Panc1 (cell line): ENCODE measurements around the gene GSS. TPM values are rescaled to one million over a fixed set of nuclear protein-coding genes. Genes with fewer than 3 reads are reported as not detected.

ENCODE experiments used
- ATAC-seq: fragments of 200-7000 bp; cut with Tn5 transposase; 2 replicates; pipeline ENCODE4 v1.9.1; 2020; ENCODE audit warnings: mild to moderate bottlenecking, moderate library complexity
- BruUV-seq: library from RNA; stranded (reverse); fragments of 400-500 nt; replicated peaks from 2 replicates; lab custom pipeline; 2021; lab: Mats Ljungman, UMichigan
- CTCF ChIA-PET: fragments of 300-600 bp; sonication (Branson Sonifier 250); formaldehyde crosslinking; loops from one replicate; lab custom pipeline; 2022; ENCODE audit warnings: antibody characterized with exemption; lab: Charles Lee
- POLR2A ChIA-PET: fragments of 300-600 bp; sonication (Branson Sonifier 250); formaldehyde crosslinking; loops from one replicate; lab custom pipeline; 2022; ENCODE audit warnings: antibody characterized with exemption; lab: Charles Lee
- DNase-seq: peaks from one replicate; pipeline ENCODE4 v3.0.0-alpha.2; 2010; ENCODE audit warnings: low read depth, low spot score
- H3K27ac ChIP-seq: 2 replicates; pipeline ENCODE4 v1.5.1; 2011; ENCODE audit warnings: mild to moderate bottlenecking, low read length, inconsistent platforms
- H3K27me3 ChIP-seq: fragments of 200-500 bp; sonication (Bioruptor generic); 2 replicates; pipeline ENCODE4 v1.6.0; 2014; ENCODE audit warnings: low read length, inconsistent platforms; ENCODE audit not compliant: control insufficient read depth, insufficient read depth
- H3K36me3 ChIP-seq: fragments of 200-500 bp; sonication (Bioruptor generic); 2 replicates; pipeline ENCODE4 v1.5.1; 2014; ENCODE audit warnings: inconsistent platforms, mild to moderate bottlenecking, low read length, moderate library complexity; ENCODE audit not compliant: control insufficient read depth, insufficient read depth
- H3K4me1 ChIP-seq: 2 replicates; pipeline ENCODE4 v1.5.1; 2011; ENCODE audit warnings: inconsistent platforms, mild to moderate bottlenecking, low read length, moderate library complexity; ENCODE audit not compliant: control insufficient read depth, insufficient read depth
- H3K4me3 ChIP-seq, 2 experiments: 2 replicates each; pipeline ENCODE4 v1.5.1; 2011 to 2012; ENCODE audit warnings: low read depth in 2 of 2, low read length in 2 of 2, mild to moderate bottlenecking in 2 of 2, inconsistent platforms in 1 of 2, moderate library complexity in 1 of 2
- H3K9me3 ChIP-seq: fragments of 200-500 bp; sonication (Bioruptor generic); 2 replicates; pipeline ENCODE4 v1.5.1; 2014; ENCODE audit warnings: low read depth, mild to moderate bottlenecking, inconsistent platforms, low read length, moderate library complexity; ENCODE audit not compliant: control insufficient read depth, insufficient read depth
- POLR2AphosphoS5 ChIP-seq: IDR thresholded peaks from 2 replicates; pipeline ENCODE4 v1.6.1; 2012; ENCODE audit warnings: mild to moderate bottlenecking, low read depth, low read length, moderate library complexity
- SIN3A ChIP-seq: IDR thresholded peaks from 2 replicates; pipeline ENCODE4 v1.6.1; 2012; ENCODE audit warnings: low read depth, mild to moderate bottlenecking, low read length, moderate library complexity, borderline replicate concordance; ENCODE audit not compliant: insufficient read depth
- TCF7L2 ChIP-seq: IDR thresholded peaks from 2 replicates; pipeline ENCODE4 v1.6.1; 2011; ENCODE audit warnings: mild to moderate bottlenecking, low read depth, low read length, inconsistent platforms
- in situ Hi-C: cut with HindIII; loops from 2 replicates; pipeline ENCODE4 v1.10.0; 2016; ENCODE audit warnings: low sequenced_read_pairs, low pct_unique_long_range_greater_than_20kb
- intact Hi-C: fragments of 100-400 bp; cut with micrococcal nuclease; formaldehyde crosslinking; loops from one replicate; pipeline ENCODE4 v1.10.0; 2022; ENCODE audit not compliant: unreplicated experiment
- total RNA-seq: library from RNA; stranded (reverse); gene quantifications from one replicate; pipeline ENCODE4 v1.2.1, GENCODE V29; 2021; ENCODE audit not compliant: unreplicated experiment
- TF ChIP-seq, protein P1 (sequence below): fragments of 450-650 bp; IDR thresholded peaks from 2 replicates; pipeline ENCODE4 v1.5.1; 2017; ENCODE audit warnings: mild to moderate bottlenecking
- TF ChIP-seq, protein P2 (sequence below), 2 experiments: IDR thresholded peaks; 2 replicates each; pipeline ENCODE4 v1.6.1; 2011 to 2012; ENCODE audit warnings: low read depth in 2 of 2, control low read depth in 1 of 2, low read length in 1 of 2, mild to moderate bottlenecking in 1 of 2, moderate library complexity in 1 of 2; ENCODE audit not compliant: insufficient read depth in 1 of 2

Gene GSS
- total RNA-seq, 1 experiment from 2014 or later = 64.8 TPM

- no TSS peak for BruUV-seq
- CTCF ChIA-PET = no interaction called here
These were observed 71.3 kb downstream of the GSS start for GRCh38 chr20:34884260-34884659.

GRCh38 chr20:34883809-34884208 is 71.8 kb downstream of the GSS start:
- no peaks in the 10 kb centered on the region for H3K27me3 ChIP-seq
- POLR2A ChIA-PET = no interaction called here

More at GRCh38 chr20:34884260-34884659, 71.3 kb downstream of the GSS start:
- no peaks in the 10 kb centered on the region for H3K4me1 ChIP-seq
- in situ Hi-C loops = no loop called here
- intact Hi-C loops = no loop called here
- no peaks in the 10 kb centered on the region for H3K27me3 ChIP-seq
- no peak for ATAC-seq
- no peak overlapping the region for H3K4me3 ChIP-seq
- no peak for TF ChIP-seq POLR2AphosphoS5
- TF ChIP-seq TCF7L2 = no peak
- TF ChIP-seq, protein P1, sequence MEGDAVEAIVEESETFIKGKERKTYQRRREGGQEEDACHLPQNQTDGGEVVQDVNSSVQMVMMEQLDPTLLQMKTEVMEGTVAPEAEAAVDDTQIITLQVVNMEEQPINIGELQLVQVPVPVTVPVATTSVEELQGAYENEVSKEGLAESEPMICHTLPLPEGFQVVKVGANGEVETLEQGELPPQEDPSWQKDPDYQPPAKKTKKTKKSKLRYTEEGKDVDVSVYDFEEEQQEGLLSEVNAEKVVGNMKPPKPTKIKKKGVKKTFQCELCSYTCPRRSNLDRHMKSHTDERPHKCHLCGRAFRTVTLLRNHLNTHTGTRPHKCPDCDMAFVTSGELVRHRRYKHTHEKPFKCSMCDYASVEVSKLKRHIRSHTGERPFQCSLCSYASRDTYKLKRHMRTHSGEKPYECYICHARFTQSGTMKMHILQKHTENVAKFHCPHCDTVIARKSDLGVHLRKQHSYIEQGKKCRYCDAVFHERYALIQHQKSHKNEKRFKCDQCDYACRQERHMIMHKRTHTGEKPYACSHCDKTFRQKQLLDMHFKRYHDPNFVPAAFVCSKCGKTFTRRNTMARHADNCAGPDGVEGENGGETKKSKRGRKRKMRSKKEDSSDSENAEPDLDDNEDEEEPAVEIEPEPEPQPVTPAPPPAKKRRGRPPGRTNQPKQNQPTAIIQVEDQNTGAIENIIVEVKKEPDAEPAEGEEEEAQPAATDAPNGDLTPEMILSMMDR = no peak
- no peak for TF ChIP-seq SIN3A
- TF ChIP-seq, protein P2, sequence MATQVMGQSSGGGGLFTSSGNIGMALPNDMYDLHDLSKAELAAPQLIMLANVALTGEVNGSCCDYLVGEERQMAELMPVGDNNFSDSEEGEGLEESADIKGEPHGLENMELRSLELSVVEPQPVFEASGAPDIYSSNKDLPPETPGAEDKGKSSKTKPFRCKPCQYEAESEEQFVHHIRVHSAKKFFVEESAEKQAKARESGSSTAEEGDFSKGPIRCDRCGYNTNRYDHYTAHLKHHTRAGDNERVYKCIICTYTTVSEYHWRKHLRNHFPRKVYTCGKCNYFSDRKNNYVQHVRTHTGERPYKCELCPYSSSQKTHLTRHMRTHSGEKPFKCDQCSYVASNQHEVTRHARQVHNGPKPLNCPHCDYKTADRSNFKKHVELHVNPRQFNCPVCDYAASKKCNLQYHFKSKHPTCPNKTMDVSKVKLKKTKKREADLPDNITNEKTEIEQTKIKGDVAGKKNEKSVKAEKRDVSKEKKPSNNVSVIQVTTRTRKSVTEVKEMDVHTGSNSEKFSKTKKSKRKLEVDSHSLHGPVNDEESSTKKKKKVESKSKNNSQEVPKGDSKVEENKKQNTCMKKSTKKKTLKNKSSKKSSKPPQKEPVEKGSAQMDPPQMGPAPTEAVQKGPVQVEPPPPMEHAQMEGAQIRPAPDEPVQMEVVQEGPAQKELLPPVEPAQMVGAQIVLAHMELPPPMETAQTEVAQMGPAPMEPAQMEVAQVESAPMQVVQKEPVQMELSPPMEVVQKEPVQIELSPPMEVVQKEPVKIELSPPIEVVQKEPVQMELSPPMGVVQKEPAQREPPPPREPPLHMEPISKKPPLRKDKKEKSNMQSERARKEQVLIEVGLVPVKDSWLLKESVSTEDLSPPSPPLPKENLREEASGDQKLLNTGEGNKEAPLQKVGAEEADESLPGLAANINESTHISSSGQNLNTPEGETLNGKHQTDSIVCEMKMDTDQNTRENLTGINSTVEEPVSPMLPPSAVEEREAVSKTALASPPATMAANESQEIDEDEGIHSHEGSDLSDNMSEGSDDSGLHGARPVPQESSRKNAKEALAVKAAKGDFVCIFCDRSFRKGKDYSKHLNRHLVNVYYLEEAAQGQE (IDR thresholded peaks at IDR 0.05; ENCODE audit: insufficient read depth in 1 of 2, low read depth in 2 of 2, low read length in 1 of 2) = no peak
- no peaks in the 10 kb centered on the region for H3K36me3 ChIP-seq
- H3K27ac ChIP-seq = no peak overlapping the region
- H3K9me3 ChIP-seq = no peaks in the 10 kb centered on the region
- POLR2A ChIA-PET = no interaction called here
- no peak for DNase-seq

More at GRCh38 chr20:34883809-34884208, 71.8 kb downstream of the GSS start:
- ATAC-seq (no peak), DNase-seq (no peak)
- intact Hi-C loops (no loop called here), in situ Hi-C loops (no loop called here)
- Histone ChIP-seq H3K36me3 (no peaks in the 10 kb centered on the region), H3K27ac (no peak overlapping the region), H3K4me1 (no peaks in the 10 kb centered on the region), H3K4me3 (no peak overlapping the region), H3K9me3 (no peaks in the 10 kb centered on the region)
- CTCF ChIA-PET = no interaction called here
- TF ChIP-seq TCF7L2 = no peak
- TF ChIP-seq SIN3A = no peak
- TF ChIP-seq, protein P1 = no peak
- TF ChIP-seq, protein P2 (IDR thresholded peaks at IDR 0.05; ENCODE audit: insufficient read depth in 1 of 2, low read depth in 2 of 2, low read length in 1 of 2) = no peak
- TF ChIP-seq POLR2AphosphoS5 = no peak
- BruUV-seq = no TSS peak
